Right ventricle myocardium superior (tissue), 1 donor: ENCODE measurements around the gene INSM1. TPM values are rescaled to one million over a fixed set of nuclear protein-coding genes. Genes with fewer than 3 reads are reported as not detected.
"Not testable (repeated sequence)": the region's sequence is repeated elsewhere in the genome, so short reads cannot be mapped to it uniquely, and the experiment has no call there.

Experiments used
- ATAC-seq: fragments of 200-7000 bp; cut with Tn5 transposase; one replicate; pipeline ENCODE4 v1.9.1; 2020; ENCODE audit warnings: mild to moderate bottlenecking; ENCODE audit not compliant: poor library complexity
- DNase-seq: peaks from one replicate; pipeline ENCODE4 v3.0.0-alpha.2; 2020
- intact Hi-C: fragments of 100-400 bp; cut with DNase I; formaldehyde crosslinking; loops from one replicate; pipeline ENCODE4 v1.11.2; 2022
- long read RNA-seq: library from polyadenylated mRNA; unstranded; transcript quantifications from one replicate; pipeline ENCODE4 v2.0.0, GENCODE V29; 2021
- total RNA-seq: library from RNA; stranded (reverse); fragmentation: NEBNext Ultra II Directional; extraction: Animal tissue kit (Norgen Biotek cat#: 25700); gene quantifications from one replicate; pipeline ENCODE4 v1.2.1, GENCODE V29; 2021
- donor health status: DM: no; HTN: yes; CAD: no; lungs with severe emphysema.

The INSM1 gene
- not detected for total RNA-seq
- long read RNA-seq = 0 reads

GRCh38 chr20:20367575-20368417 is at the start of gene INSM1:
Gene INSM1 (plus strand): TSS chr20:20368104. CDS start chr20:20368268, 164 bp downstream.
- intact Hi-C loops = loop anchor here (10.0 kb wide), 1 partner anchor 207 kb away; no protein-coding TSS in a partner anchor

GRCh38 chr20:20318365-20319161 is 49.3 kb upstream of the INSM1 start:
- ATAC-seq (peak; percentile 77), DNase-seq (no peak)
- intact Hi-C loops = no loop called here

More at GRCh38 chr20:20367575-20368417, at the start of gene INSM1:
- ATAC-seq (no peak), DNase-seq (no peak)

GRCh38 chr20:20321134-20321533 is 46.8 kb upstream of the INSM1 start:
- no peak for ATAC-seq
- intact Hi-C loops = no loop called here

GRCh38 chr20:20321917-20322316 is 46.0 kb upstream of the INSM1 start:
- intact Hi-C loops = no loop called here
- ATAC-seq = no peak
- DNase-seq = no peak

More at GRCh38 chr20:20321134-20321533, 46.8 kb upstream of the INSM1 start:
- no peak for DNase-seq

- DNase-seq (no peak), ATAC-seq (no peak)
- intact Hi-C loops = no loop called here
Measured at GRCh38 chr20:20322912-20323311, 45.0 kb upstream of the INSM1 start.

GRCh38 chr20:20327746-20328145 is 40.2 kb upstream of the INSM1 start:
- DNase-seq (no peak), ATAC-seq (no peak)
- intact Hi-C loops = no loop called here

- ATAC-seq (no peak), DNase-seq (no peak)
- intact Hi-C loops = no loop called here
Measured at GRCh38 chr20:20329564-20329963, 38.3 kb upstream of the INSM1 start.

- ATAC-seq (no peak), DNase-seq (no peak)
- intact Hi-C loops = no loop called here
Measured at GRCh38 chr20:20331156-20331555, 36.7 kb upstream of the INSM1 start.

GRCh38 chr20:20331817-20332216 is 36.1 kb upstream of the INSM1 start:
- DNase-seq (no peak), ATAC-seq (no peak)
- intact Hi-C loops = no loop called here

GRCh38 chr20:20333866-20334265 is 34.0 kb upstream of the INSM1 start:
- ATAC-seq = peak; percentile 38
- intact Hi-C loops = no loop called here

GRCh38 chr20:20334489-20334888 is 33.4 kb upstream of the INSM1 start:
- DNase-seq = no peak
- no peak for ATAC-seq
- intact Hi-C loops = no loop called here

More at GRCh38 chr20:20333866-20334265, 34.0 kb upstream of the INSM1 start:
- DNase-seq = peak; percentile 51

- ATAC-seq (no peak), DNase-seq (no peak)
- intact Hi-C loops = no loop called here
Measured at GRCh38 chr20:20338133-20338730, 29.7 kb upstream of the INSM1 start.

GRCh38 chr20:20340443-20340842 is 27.5 kb upstream of the INSM1 start:
- ATAC-seq (no peak), DNase-seq (no peak)
- intact Hi-C loops = no loop called here

- intact Hi-C loops = no loop called here
- DNase-seq (no peak), ATAC-seq (no peak)
Measured at GRCh38 chr20:20341371-20341770, 26.5 kb upstream of the INSM1 start.

- DNase-seq = no peak
- intact Hi-C loops = no loop called here
- ATAC-seq = no peak
Measured at GRCh38 chr20:20342066-20342465, 25.8 kb upstream of the INSM1 start.

- DNase-seq (no peak), ATAC-seq (no peak)
- intact Hi-C loops = no loop called here
Measured at GRCh38 chr20:20343932-20344331, 24.0 kb upstream of the INSM1 start.

- intact Hi-C loops = no loop called here
- ATAC-seq = no peak
- DNase-seq = no peak
Measured at GRCh38 chr20:20344476-20344875, 23.4 kb upstream of the INSM1 start.

- intact Hi-C loops = no loop called here
- DNase-seq = no peak
- no peak for ATAC-seq
Measured at GRCh38 chr20:20353576-20353975, 14.3 kb upstream of the INSM1 start.

- intact Hi-C loops, ATAC-seq, DNase-seq: not testable (repeated sequence)
Measured at GRCh38 chr20:20355503-20355902, 12.4 kb upstream of the INSM1 start.
